Chondrocyte (in vitro differentiated cells): ENCODE measurements around the gene PADI6. TPM values are rescaled to one million over a fixed set of nuclear protein-coding genes. Genes with fewer than 3 reads are reported as not detected.
A peak's percentile ranks its signal among the peaks of the same experiment; 100 is the strongest.

Experiments used
- DNase-seq: peaks from one replicate; pipeline ENCODE4 v3.0.0; 2021; ENCODE audit warnings: mixed read lengths, low spot score
- H3K27ac Mint-ChIP-seq: one replicate; pipeline ENCODE4 v1.8.0; 2021; ENCODE audit warnings: mild to moderate bottlenecking, moderate library complexity, mixed read lengths; ENCODE audit not compliant: unreplicated experiment
- H3K27me3 Mint-ChIP-seq: 2 replicates; pipeline ENCODE4 v1.8.0; 2021; ENCODE audit warnings: low read depth, mixed read lengths
- H3K36me3 Mint-ChIP-seq: 2 replicates; pipeline ENCODE4 v1.8.0; 2021; ENCODE audit warnings: low read depth, mixed read lengths
- H3K4me1 Mint-ChIP-seq: 2 replicates; pipeline ENCODE4 v1.8.0; 2021; ENCODE audit warnings: low read depth, mild to moderate bottlenecking, mixed read lengths
- H3K4me3 Mint-ChIP-seq: one replicate; pipeline ENCODE4 v1.8.0; 2021; ENCODE audit warnings: mild to moderate bottlenecking, moderate library complexity, mixed read lengths; ENCODE audit not compliant: unreplicated experiment
- H3K9me3 Mint-ChIP-seq: 2 replicates; pipeline ENCODE4 v1.8.0; 2021; ENCODE audit warnings: low read depth, mixed read lengths
- CTCF ChIP-seq: fragments of 200-600 bp; sonication (generic); IDR thresholded peaks from 2 replicates; pipeline ENCODE4 v1.5.0; 2021; ENCODE audit warnings: antibody characterized with exemption, mild to moderate bottlenecking, moderate library complexity
- total RNA-seq: library from RNA; stranded (reverse); gene quantifications from 3 replicates; pipeline ENCODE4 v1.2.1, GENCODE V29; 2021

PADI6 gene
- total RNA-seq, 1 donor from 2014 or later = not detected

GRCh38 chr1:17440074-17440826 lies 68.3 kb downstream of the PADI6 start:
- Mint-ChIP-seq H3K36me3 (no peaks in the 10 kb centered on the region), H3K27ac (peak overlapping the region; percentile 89), H3K4me1 (peaks cover 52% of the 10 kb centered on the region), H3K27me3 (no peaks in the 10 kb centered on the region), H3K9me3 (no peaks in the 10 kb centered on the region), H3K4me3 (peak overlapping the region; percentile 95)
- DNase-seq = no peak
- TF ChIP-seq CTCF = no peak

GRCh38 chr1:17440827-17441168 lies 68.8 kb downstream of the PADI6 start:
- Mint-ChIP-seq H3K27me3 (no peaks in the 10 kb centered on the region), H3K4me1 (peaks cover 47% of the 10 kb centered on the region), H3K9me3 (no peaks in the 10 kb centered on the region), H3K4me3 (peak overlapping the region; percentile 95), H3K36me3 (no peaks in the 10 kb centered on the region), H3K27ac (peak overlapping the region; percentile 89)
- DNase-seq = no peak
- no peak for TF ChIP-seq CTCF

GRCh38 chr1:17441265-17441992 lies 69.4 kb downstream of the PADI6 start:
- H3K27me3 Mint-ChIP-seq = no peaks in the 10 kb centered on the region
- no peaks in the 10 kb centered on the region for H3K9me3 Mint-ChIP-seq
- H3K4me1 Mint-ChIP-seq = peaks cover 41% of the 10 kb centered on the region
- H3K27ac Mint-ChIP-seq = peak overlapping the region; percentile 89
- DNase-seq = no peak
- peak overlapping the region; percentile 3 for H3K4me3 Mint-ChIP-seq
- H3K36me3 Mint-ChIP-seq = no peaks in the 10 kb centered on the region
- peak; percentile 10 for TF ChIP-seq CTCF

GRCh38 chr1:17441993-17442357 lies 70.0 kb downstream of the PADI6 start:
- Mint-ChIP-seq H3K9me3 (no peaks in the 10 kb centered on the region), H3K4me1 (peaks cover 36% of the 10 kb centered on the region), H3K27me3 (no peaks in the 10 kb centered on the region), H3K4me3 (peak overlapping the region; percentile 3), H3K36me3 (no peaks in the 10 kb centered on the region), H3K27ac (peak overlapping the region; percentile 89)
- DNase-seq = no peak
- no peak for TF ChIP-seq CTCF

- H3K27me3 Mint-ChIP-seq = no peaks in the 10 kb centered on the region
- no peaks in the 10 kb centered on the region for H3K9me3 Mint-ChIP-seq
- no peak for TF ChIP-seq CTCF
- peak overlapping the region; percentile 87 for H3K27ac Mint-ChIP-seq
- H3K4me3 Mint-ChIP-seq = no peak overlapping the region
- DNase-seq = no peak
- peaks cover 33% of the 10 kb centered on the region for H3K4me1 Mint-ChIP-seq
- no peaks in the 10 kb centered on the region for H3K36me3 Mint-ChIP-seq
Measured at GRCh38 chr1:17442841-17443240, 70.8 kb downstream of the PADI6 start.
